Panc1 (cell line): ENCODE data around the gene CDK6. TPM values are rescaled to one million over a fixed set of nuclear protein-coding genes. Genes with fewer than 3 reads are reported as not detected.

Experiments used
- ATAC-seq: fragments of 200-7000 bp; cut with Tn5 transposase; 2 replicates; pipeline ENCODE4 v1.9.1; 2020; ENCODE audit warnings: mild to moderate bottlenecking, moderate library complexity
- BruUV-seq: library from RNA; stranded (reverse); fragments of 400-500 nt; replicated peaks from 2 replicates; lab custom pipeline; 2021; lab: Mats Ljungman, UMichigan
- CTCF ChIA-PET: fragments of 300-600 bp; sonication (Branson Sonifier 250); formaldehyde crosslinking; loops from one replicate; lab custom pipeline; 2022; ENCODE audit warnings: antibody characterized with exemption; lab: Charles Lee
- POLR2A ChIA-PET: fragments of 300-600 bp; sonication (Branson Sonifier 250); formaldehyde crosslinking; loops from one replicate; lab custom pipeline; 2022; ENCODE audit warnings: antibody characterized with exemption; lab: Charles Lee
- DNase-seq: peaks from one replicate; pipeline ENCODE4 v3.0.0-alpha.2; 2010; ENCODE audit warnings: low read depth, low spot score
- H3K27ac ChIP-seq: 2 replicates; pipeline ENCODE4 v1.5.1; 2011; ENCODE audit warnings: mild to moderate bottlenecking, low read length, inconsistent platforms
- H3K27me3 ChIP-seq: fragments of 200-500 bp; sonication (Bioruptor generic); 2 replicates; pipeline ENCODE4 v1.6.0; 2014; ENCODE audit warnings: low read length, inconsistent platforms; ENCODE audit not compliant: control insufficient read depth, insufficient read depth
- H3K36me3 ChIP-seq: fragments of 200-500 bp; sonication (Bioruptor generic); 2 replicates; pipeline ENCODE4 v1.5.1; 2014; ENCODE audit warnings: inconsistent platforms, mild to moderate bottlenecking, low read length, moderate library complexity; ENCODE audit not compliant: control insufficient read depth, insufficient read depth
- H3K4me1 ChIP-seq: 2 replicates; pipeline ENCODE4 v1.5.1; 2011; ENCODE audit warnings: inconsistent platforms, mild to moderate bottlenecking, low read length, moderate library complexity; ENCODE audit not compliant: control insufficient read depth, insufficient read depth
- H3K4me3 ChIP-seq, 2 experiments: 2 replicates each; pipeline ENCODE4 v1.5.1; 2011 to 2012; ENCODE audit warnings: low read depth in 2 of 2, low read length in 2 of 2, mild to moderate bottlenecking in 2 of 2, inconsistent platforms in 1 of 2, moderate library complexity in 1 of 2
- H3K9me3 ChIP-seq: fragments of 200-500 bp; sonication (Bioruptor generic); 2 replicates; pipeline ENCODE4 v1.5.1; 2014; ENCODE audit warnings: low read depth, mild to moderate bottlenecking, inconsistent platforms, low read length, moderate library complexity; ENCODE audit not compliant: control insufficient read depth, insufficient read depth
- POLR2AphosphoS5 ChIP-seq: IDR thresholded peaks from 2 replicates; pipeline ENCODE4 v1.6.1; 2012; ENCODE audit warnings: mild to moderate bottlenecking, low read depth, low read length, moderate library complexity
- SIN3A ChIP-seq: IDR thresholded peaks from 2 replicates; pipeline ENCODE4 v1.6.1; 2012; ENCODE audit warnings: low read depth, mild to moderate bottlenecking, low read length, moderate library complexity, borderline replicate concordance; ENCODE audit not compliant: insufficient read depth
- TCF7L2 ChIP-seq: IDR thresholded peaks from 2 replicates; pipeline ENCODE4 v1.6.1; 2011; ENCODE audit warnings: mild to moderate bottlenecking, low read depth, low read length, inconsistent platforms
- in situ Hi-C: cut with HindIII; loops from 2 replicates; pipeline ENCODE4 v1.10.0; 2016; ENCODE audit warnings: low sequenced_read_pairs, low pct_unique_long_range_greater_than_20kb
- intact Hi-C: fragments of 100-400 bp; cut with micrococcal nuclease; formaldehyde crosslinking; loops from one replicate; pipeline ENCODE4 v1.10.0; 2022; ENCODE audit not compliant: unreplicated experiment
- total RNA-seq: library from RNA; stranded (reverse); gene quantifications from one replicate; pipeline ENCODE4 v1.2.1, GENCODE V29; 2021; ENCODE audit not compliant: unreplicated experiment
- TF ChIP-seq, protein P1 (sequence below): fragments of 450-650 bp; IDR thresholded peaks from 2 replicates; pipeline ENCODE4 v1.5.1; 2017; ENCODE audit warnings: mild to moderate bottlenecking
- TF ChIP-seq, protein P2 (sequence below), 2 experiments: IDR thresholded peaks; 2 replicates each; pipeline ENCODE4 v1.6.1; 2011 to 2012; ENCODE audit warnings: low read depth in 2 of 2, control low read depth in 1 of 2, low read length in 1 of 2, mild to moderate bottlenecking in 1 of 2, moderate library complexity in 1 of 2; ENCODE audit not compliant: insufficient read depth in 1 of 2

CDK6 gene
- total RNA-seq, 1 experiment from 2014 or later, result 57.4 TPM

DNA sequence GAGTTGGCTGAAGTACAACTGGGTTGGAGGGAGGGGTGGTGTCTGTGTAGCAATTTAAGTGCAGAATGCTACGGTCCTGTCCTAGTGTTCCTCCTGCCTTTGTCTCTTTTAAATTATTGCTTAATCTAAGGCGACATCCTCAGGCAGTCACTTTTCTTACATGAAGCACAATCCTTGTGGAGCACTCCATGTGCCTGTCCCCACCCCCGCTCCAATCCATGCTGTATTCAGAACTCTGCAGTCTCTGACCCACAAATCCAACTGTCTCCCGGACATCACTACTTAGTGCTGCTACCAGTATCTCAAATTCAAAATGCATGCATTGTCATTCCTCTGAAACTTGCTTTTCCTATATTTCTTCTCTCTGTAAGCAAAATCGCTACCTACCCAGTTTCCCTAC is 154.7 kb downstream of the CDK6 start:
- no peaks in the 10 kb centered on the region for H3K27me3 ChIP-seq
- CTCF ChIA-PET, result no interaction called here
- H3K4me3 ChIP-seq, result no peak overlapping the region
- in situ Hi-C loops, result no loop called here
- DNase-seq, result no peak
- intact Hi-C loops, result no loop called here
- BruUV-seq, result no TSS peak
- ATAC-seq, result 0 out of 2 replicates have a peak, but pooled peaks have one; percentile 43
- no peak overlapping the region for H3K27ac ChIP-seq
- H3K36me3 ChIP-seq, result no peaks in the 10 kb centered on the region
- POLR2A ChIA-PET, result no interaction called here
- H3K4me1 ChIP-seq, result peaks cover 20% of the 10 kb centered on the region
- H3K9me3 ChIP-seq, result no peaks in the 10 kb centered on the region
- TF ChIP-seq, protein P1, sequence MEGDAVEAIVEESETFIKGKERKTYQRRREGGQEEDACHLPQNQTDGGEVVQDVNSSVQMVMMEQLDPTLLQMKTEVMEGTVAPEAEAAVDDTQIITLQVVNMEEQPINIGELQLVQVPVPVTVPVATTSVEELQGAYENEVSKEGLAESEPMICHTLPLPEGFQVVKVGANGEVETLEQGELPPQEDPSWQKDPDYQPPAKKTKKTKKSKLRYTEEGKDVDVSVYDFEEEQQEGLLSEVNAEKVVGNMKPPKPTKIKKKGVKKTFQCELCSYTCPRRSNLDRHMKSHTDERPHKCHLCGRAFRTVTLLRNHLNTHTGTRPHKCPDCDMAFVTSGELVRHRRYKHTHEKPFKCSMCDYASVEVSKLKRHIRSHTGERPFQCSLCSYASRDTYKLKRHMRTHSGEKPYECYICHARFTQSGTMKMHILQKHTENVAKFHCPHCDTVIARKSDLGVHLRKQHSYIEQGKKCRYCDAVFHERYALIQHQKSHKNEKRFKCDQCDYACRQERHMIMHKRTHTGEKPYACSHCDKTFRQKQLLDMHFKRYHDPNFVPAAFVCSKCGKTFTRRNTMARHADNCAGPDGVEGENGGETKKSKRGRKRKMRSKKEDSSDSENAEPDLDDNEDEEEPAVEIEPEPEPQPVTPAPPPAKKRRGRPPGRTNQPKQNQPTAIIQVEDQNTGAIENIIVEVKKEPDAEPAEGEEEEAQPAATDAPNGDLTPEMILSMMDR, result no peak
- TF ChIP-seq, protein P2, sequence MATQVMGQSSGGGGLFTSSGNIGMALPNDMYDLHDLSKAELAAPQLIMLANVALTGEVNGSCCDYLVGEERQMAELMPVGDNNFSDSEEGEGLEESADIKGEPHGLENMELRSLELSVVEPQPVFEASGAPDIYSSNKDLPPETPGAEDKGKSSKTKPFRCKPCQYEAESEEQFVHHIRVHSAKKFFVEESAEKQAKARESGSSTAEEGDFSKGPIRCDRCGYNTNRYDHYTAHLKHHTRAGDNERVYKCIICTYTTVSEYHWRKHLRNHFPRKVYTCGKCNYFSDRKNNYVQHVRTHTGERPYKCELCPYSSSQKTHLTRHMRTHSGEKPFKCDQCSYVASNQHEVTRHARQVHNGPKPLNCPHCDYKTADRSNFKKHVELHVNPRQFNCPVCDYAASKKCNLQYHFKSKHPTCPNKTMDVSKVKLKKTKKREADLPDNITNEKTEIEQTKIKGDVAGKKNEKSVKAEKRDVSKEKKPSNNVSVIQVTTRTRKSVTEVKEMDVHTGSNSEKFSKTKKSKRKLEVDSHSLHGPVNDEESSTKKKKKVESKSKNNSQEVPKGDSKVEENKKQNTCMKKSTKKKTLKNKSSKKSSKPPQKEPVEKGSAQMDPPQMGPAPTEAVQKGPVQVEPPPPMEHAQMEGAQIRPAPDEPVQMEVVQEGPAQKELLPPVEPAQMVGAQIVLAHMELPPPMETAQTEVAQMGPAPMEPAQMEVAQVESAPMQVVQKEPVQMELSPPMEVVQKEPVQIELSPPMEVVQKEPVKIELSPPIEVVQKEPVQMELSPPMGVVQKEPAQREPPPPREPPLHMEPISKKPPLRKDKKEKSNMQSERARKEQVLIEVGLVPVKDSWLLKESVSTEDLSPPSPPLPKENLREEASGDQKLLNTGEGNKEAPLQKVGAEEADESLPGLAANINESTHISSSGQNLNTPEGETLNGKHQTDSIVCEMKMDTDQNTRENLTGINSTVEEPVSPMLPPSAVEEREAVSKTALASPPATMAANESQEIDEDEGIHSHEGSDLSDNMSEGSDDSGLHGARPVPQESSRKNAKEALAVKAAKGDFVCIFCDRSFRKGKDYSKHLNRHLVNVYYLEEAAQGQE (IDR thresholded peaks at IDR 0.05; ENCODE audit: insufficient read depth in 1 of 2, low read depth in 2 of 2, low read length in 1 of 2), result no peak
- no peak for TF ChIP-seq POLR2AphosphoS5
- no peak for TF ChIP-seq SIN3A
- TF ChIP-seq TCF7L2, result no peak

DNA sequence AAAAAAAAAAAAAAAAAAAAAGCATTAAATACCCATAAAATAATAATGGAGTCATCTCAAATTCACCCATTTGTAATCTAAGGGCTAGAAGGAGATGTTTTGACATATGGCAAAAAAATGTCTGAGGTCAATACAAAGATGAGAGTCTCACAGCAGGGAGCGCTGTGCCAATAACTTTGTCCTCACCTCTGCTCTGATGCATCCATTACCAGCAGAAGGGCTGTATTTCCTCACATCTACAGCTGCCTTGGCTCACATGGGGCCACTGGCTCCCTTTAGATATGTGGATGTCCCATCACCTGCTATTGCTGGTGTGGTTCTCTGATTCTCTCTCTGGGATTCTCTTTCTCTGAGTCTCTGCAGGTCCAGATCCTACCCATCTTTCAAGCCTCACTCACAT is 155.9 kb downstream of the CDK6 start:
- no peaks in the 10 kb centered on the region for H3K9me3 ChIP-seq
- DNase-seq, result no peak
- ChIA-PET POLR2A (no interaction called here), CTCF (no interaction called here)
- intact Hi-C loops, result no loop called here
- BruUV-seq, result no TSS peak
- H3K4me1 ChIP-seq, result peaks cover 20% of the 10 kb centered on the region
- in situ Hi-C loops, result no loop called here
- H3K36me3 ChIP-seq, result no peaks in the 10 kb centered on the region; the same call in 1 of the 2 replicates
- ATAC-seq, result 0 out of 2 replicates have a peak, but pooled peaks have one; percentile 47
- no peak overlapping the region for H3K4me3 ChIP-seq
- no peaks in the 10 kb centered on the region for H3K27me3 ChIP-seq
- TF ChIP-seq, protein P2 (IDR thresholded peaks at IDR 0.05; ENCODE audit: insufficient read depth in 1 of 2, low read depth in 2 of 2, low read length in 1 of 2), result no peak
- TF ChIP-seq SIN3A, result no peak
- no peak for TF ChIP-seq POLR2AphosphoS5
- TF ChIP-seq TCF7L2, result no peak
- TF ChIP-seq, protein P1, result no peak
- H3K27ac ChIP-seq, result no peak overlapping the region; the same call in 1 of the 2 replicates
